ENCODE results near the gene SP1. TPM values are rescaled to one million over a fixed set of nuclear protein-coding genes. Genes with fewer than 3 reads are reported as not detected.

The SP1 gene
- total RNA-seq, 1 experiment from 2014 or later, result 76.8 TPM

DNA sequence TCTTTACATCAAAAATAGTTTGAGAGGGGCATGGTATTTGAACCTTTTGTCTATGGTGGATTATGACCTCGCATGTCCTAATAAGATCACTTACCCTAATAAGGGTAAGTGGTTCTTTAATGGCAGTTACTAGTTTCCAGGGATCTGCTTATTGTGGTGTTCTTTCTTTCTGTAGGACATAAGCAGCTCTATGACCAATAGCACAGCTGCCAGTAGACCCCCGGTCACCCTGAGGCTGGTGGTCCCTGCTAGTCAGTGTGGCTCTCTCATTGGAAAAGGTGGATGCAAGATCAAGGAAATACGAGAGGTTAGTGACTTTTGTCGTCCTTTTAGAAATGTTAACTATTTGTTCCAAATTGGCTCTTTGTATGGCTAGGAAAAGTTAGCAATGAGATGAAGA lies 79.1 kb downstream of the SP1 start:
- Mint-ChIP-seq H3K9me3 (no peaks in the 10 kb centered on the region; a peak in 1 of 5 replicates), H3K36me3 (ENCODE audit: insufficient read depth in 1 of 3, low read depth in 3 of 3) (peaks cover 79 to 96% (median 94%) of the 10 kb centered on the region in 3 experiments), H3K27me3 (ENCODE audit: low read depth) (no peaks in the 10 kb centered on the region), H3K4me1 (peaks cover 52 to 68% of the 10 kb centered on the region in 2 experiments), H3K27ac (0 out of 7 replicates have a peak overlapping the region, but pooled peaks of 1 of the 3 experiments have one; percentile 14), H3K4me3 (no peak overlapping the region; a peak in 1 of 5 replicates)
- no peak for DNase-seq
- H4K20me1 ChIP-seq (ENCODE audit: control insufficient read depth, insufficient read depth, insufficient read length), result no peaks in the 10 kb centered on the region
- no peak overlapping the region for H3K14ac ChIP-seq (ENCODE audit: insufficient read depth, low read length)
- H2BK12ac ChIP-seq (ENCODE audit: insufficient read length, low read depth, low read length), result no peak overlapping the region
- H3K23me2 ChIP-seq (ENCODE audit: insufficient read length, low read depth, low read length, poor library complexity, severe bottlenecking), result no peaks in the 10 kb centered on the region
- TF ChIP-seq, protein P1, sequence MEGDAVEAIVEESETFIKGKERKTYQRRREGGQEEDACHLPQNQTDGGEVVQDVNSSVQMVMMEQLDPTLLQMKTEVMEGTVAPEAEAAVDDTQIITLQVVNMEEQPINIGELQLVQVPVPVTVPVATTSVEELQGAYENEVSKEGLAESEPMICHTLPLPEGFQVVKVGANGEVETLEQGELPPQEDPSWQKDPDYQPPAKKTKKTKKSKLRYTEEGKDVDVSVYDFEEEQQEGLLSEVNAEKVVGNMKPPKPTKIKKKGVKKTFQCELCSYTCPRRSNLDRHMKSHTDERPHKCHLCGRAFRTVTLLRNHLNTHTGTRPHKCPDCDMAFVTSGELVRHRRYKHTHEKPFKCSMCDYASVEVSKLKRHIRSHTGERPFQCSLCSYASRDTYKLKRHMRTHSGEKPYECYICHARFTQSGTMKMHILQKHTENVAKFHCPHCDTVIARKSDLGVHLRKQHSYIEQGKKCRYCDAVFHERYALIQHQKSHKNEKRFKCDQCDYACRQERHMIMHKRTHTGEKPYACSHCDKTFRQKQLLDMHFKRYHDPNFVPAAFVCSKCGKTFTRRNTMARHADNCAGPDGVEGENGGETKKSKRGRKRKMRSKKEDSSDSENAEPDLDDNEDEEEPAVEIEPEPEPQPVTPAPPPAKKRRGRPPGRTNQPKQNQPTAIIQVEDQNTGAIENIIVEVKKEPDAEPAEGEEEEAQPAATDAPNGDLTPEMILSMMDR (conservative IDR thresholded peaks at IDR 0.05), result no peak
- H3K27me3 ChIP-seq (ENCODE audit: insufficient read depth, low read length), result no peaks in the 10 kb centered on the region
- no peak overlapping the region for H3K27ac ChIP-seq (ENCODE audit: insufficient read length, low read depth, low read length)
- no CpG with 5 or more reads among the region's 4 CpGs for whole genome bisulfite sequencing (ENCODE audit: extremely low coverage, insufficient read length, low lambda C conversion rate)
- no peak overlapping the region for H4K8ac ChIP-seq (replicated peaks; ENCODE audit: insufficient read length, low read depth, low read length)
- H4K5ac ChIP-seq (ENCODE audit: insufficient read length, low read depth, low read length), result no peak overlapping the region
- H3K23ac ChIP-seq (ENCODE audit: insufficient read length, low read depth, low read length), result no peak overlapping the region
- no peak overlapping the region for H3K56ac ChIP-seq (ENCODE audit: insufficient read length, low read depth, low read length)
- no peaks in the 10 kb centered on the region for H3K9me3 ChIP-seq (ENCODE audit: control insufficient read depth, low read depth, low read length)
- no peak overlapping the region for H3K4me2 ChIP-seq (ENCODE audit: insufficient read depth, insufficient read length, low read length)
- H2AFZ ChIP-seq (ENCODE audit: low read length), result no peak overlapping the region
- no peak overlapping the region for H4K91ac ChIP-seq (ENCODE audit: insufficient read length, low read depth, low read length)
- H2BK120ac ChIP-seq (ENCODE audit: low read depth, low read length, poor library complexity, severe bottlenecking), result no peak overlapping the region
- H3K79me2 ChIP-seq (ENCODE audit: insufficient read depth, low read length), result peaks cover 11% of the 10 kb centered on the region
- H2BK20ac ChIP-seq (ENCODE audit: low read depth, low read length, poor library complexity, severe bottlenecking), result no peak overlapping the region
- H3K9ac ChIP-seq (ENCODE audit: extremely low read depth, insufficient read length, low read length), result no peak overlapping the region
- H3K79me1 ChIP-seq (ENCODE audit: insufficient read depth, low read depth, low read length, poor library complexity, severe bottlenecking), result peaks cover 22% of the 10 kb centered on the region
- H2BK15ac ChIP-seq (ENCODE audit: low read depth, low read length), result no peak overlapping the region
- no peak overlapping the region for H3K18ac ChIP-seq (ENCODE audit: insufficient read length, low read depth, low read length)
- H3K4ac ChIP-seq (ENCODE audit: low read depth, low read length), result no peak overlapping the region
- H3T11ph ChIP-seq (ENCODE audit: low read length), result no peak overlapping the region
- H2AK5ac ChIP-seq (ENCODE audit: insufficient read length, low read length), result no peak overlapping the region
- no peak overlapping the region for H2BK5ac ChIP-seq (ENCODE audit: insufficient read length, low read length)
- H3K4me1 ChIP-seq (ENCODE audit: insufficient read depth, low read length), result no peaks in the 10 kb centered on the region

All from H9 (cell line).